GM20000 (cell line): ENCODE measurements around the gene SPACA1.

Source experiments
- DNase-seq: peaks from one replicate; pipeline ENCODE4 v3.0.0; 2012; ENCODE audit warnings: low spot score
- CTCF ChIP-seq: IDR thresholded peaks from 2 replicates; pipeline ENCODE4 v1.5.1; 2012; ENCODE audit warnings: mild to moderate bottlenecking, control low read depth; ENCODE audit errors: extremely low read depth, missing control alignments

The SPACA1 gene

GRCh38 chr6:88050140-88050818 lies 2.6 kb downstream of the SPACA1 start:
- TF ChIP-seq CTCF: no peak
- no peak for DNase-seq

- TF ChIP-seq CTCF: no peak
Observed at GRCh38 chr6:88059191-88059590, 11.6 kb downstream of the SPACA1 start.

GRCh38 chr6:88062376-88062775 lies 14.7 kb downstream of the SPACA1 start:
- no peak for DNase-seq
- no peak for TF ChIP-seq CTCF

More at GRCh38 chr6:88059191-88059590, 11.6 kb downstream of the SPACA1 start:
- DNase-seq: no peak

- no peak for TF ChIP-seq CTCF
- no peak for DNase-seq
Observed at GRCh38 chr6:88072462-88072861, 24.8 kb downstream of the SPACA1 start.

- TF ChIP-seq CTCF: no peak
- DNase-seq: no peak
Observed at GRCh38 chr6:88074791-88075190, 27.1 kb downstream of the SPACA1 start.

GRCh38 chr6:88077305-88077704 lies 29.7 kb downstream of the SPACA1 start:
- TF ChIP-seq CTCF: no peak
- no peak for DNase-seq

GRCh38 chr6:88086792-88087191 lies 39.2 kb downstream of the SPACA1 start:
- DNase-seq: no peak
- TF ChIP-seq CTCF: no peak
